Spinal cord (tissue), 10 donors: ENCODE results near the gene HCK. TPM values are rescaled to one million over a fixed set of nuclear protein-coding genes. Genes with fewer than 3 reads are reported as not detected.

ENCODE experiments used
- DNase-seq, 6 donors: peaks; one replicate each; pipeline versions ENCODE4 v3.0.0 to v3.0.0-alpha.2; 2013 to 2015; ENCODE audit warnings: low spot score in 6 of 6, low read depth in 4 of 6
- H3K27ac ChIP-seq: one replicate; pipeline ENCODE4 v1.5.1; 2013; ENCODE audit warnings: low read depth, low read length, control low read depth
- H3K27me3 ChIP-seq: one replicate; pipeline ENCODE4 v1.6.1; 2013; ENCODE audit warnings: low read length; ENCODE audit not compliant: control insufficient read depth, insufficient read depth
- H3K36me3 ChIP-seq: one replicate; pipeline ENCODE4 v1.6.1; 2013; ENCODE audit warnings: low read length; ENCODE audit not compliant: control insufficient read depth, insufficient read depth
- H3K4me1 ChIP-seq: one replicate; pipeline ENCODE4 v1.6.1; 2013; ENCODE audit warnings: low read length; ENCODE audit not compliant: control insufficient read depth, insufficient read depth
- H3K4me3 ChIP-seq: one replicate; pipeline ENCODE4 v1.5.1; 2013; ENCODE audit warnings: low read depth, low read length, control low read depth
- H3K9me3 ChIP-seq: one replicate; pipeline ENCODE4 v1.6.1; 2013; ENCODE audit warnings: low read length; ENCODE audit not compliant: control insufficient read depth, insufficient read depth
- WGBS: methylation state at CpG from one replicate; pipeline ENCODE4 v1.1.5; 2013; ENCODE audit warnings: missing lambda C conversion rate; ENCODE audit not compliant: insufficient coverage; 5-methylcytosine and 5-hydroxymethylcytosine counted together
- polyA plus RNA-seq, 2 donors: library from polyadenylated mRNA; unstranded; fragments of 120-200 nt; gene quantifications; one replicate each; pipeline ENCODE4 v1.2.1, GENCODE V29; 2013; ENCODE audit not compliant: insufficient read length in 2 of 2
- total RNA-seq, 2 donors: library from RNA; depleted of rRNA in 1 of 2; stranded (reverse); fragments of 120-200 nt in 1 of 2; fragments of >200 nt in 1 of 2; gene quantifications; one replicate each; pipeline versions ENCODE4 v1.2.3 to v1.2.4, GENCODE V29; 2013 to 2014
- donor health status: healthy.

Gene HCK
- total and polyA plus RNA-seq, 4 donors = 5.1 to 12.4 (median 8.0) TPM

DNA sequence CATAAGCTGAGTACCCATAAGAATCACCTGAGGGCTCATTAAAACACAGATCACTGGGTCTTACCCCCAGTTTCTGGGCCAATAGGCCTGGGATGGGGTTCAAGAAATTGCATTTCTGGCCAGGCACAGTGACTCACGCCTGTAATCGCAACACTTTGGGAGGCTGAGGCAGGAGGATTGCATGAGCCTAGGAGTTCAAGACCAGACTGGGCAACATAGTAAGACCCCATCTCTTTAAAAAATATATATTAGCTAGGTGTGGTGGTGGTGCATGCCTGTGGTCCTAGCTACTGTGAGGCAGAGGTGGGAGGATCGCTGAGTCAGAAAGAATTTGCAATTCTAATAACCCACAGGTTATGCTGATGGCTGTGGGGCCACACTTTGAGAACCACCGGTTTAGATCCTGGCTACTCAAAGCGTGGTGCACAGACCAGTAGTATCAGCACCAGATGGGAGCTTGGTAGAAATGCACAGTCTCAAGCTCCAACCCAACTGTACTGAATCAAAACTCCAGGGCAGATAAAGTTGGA lies 39.8 kb upstream of the HCK start:
- Histone ChIP-seq H3K9me3 (no peaks in the 10 kb centered on the region), H3K27ac (no peak overlapping the region), H3K27me3 (no peaks in the 10 kb centered on the region), H3K4me3 (no peak overlapping the region), H3K36me3 (peaks cover 3% of the 10 kb centered on the region), H3K4me1 (peaks cover 5% of the 10 kb centered on the region)
- DNase-seq = no peak
- WGBS = 81% methylated on average over 3 of the region's 5 CpGs

DNA sequence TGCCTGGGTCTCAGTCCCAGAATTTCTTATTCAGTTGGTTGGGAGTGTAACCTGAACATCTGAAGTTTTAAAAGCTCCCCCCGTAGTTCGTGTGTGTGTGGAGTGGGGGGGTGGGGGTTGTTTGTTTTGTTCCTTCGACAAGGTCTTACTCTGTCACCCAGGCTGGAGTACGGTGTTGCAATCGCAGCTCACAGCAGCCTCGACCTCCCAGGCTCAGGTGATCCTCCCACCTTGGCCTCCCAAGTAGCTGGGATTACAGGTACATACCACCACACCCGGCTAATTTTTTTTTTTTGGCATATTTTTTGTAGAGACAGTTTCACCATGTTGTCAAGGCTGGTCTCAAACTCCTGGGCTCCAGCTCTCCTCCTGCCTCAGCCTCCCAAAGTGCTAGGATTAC lies 38.7 kb upstream of the HCK start:
- Histone ChIP-seq H3K9me3 (no peaks in the 10 kb centered on the region), H3K27ac (no peak overlapping the region), H3K4me3 (no peak overlapping the region), H3K27me3 (no peaks in the 10 kb centered on the region), H3K36me3 (peaks cover 3% of the 10 kb centered on the region), H3K4me1 (peaks cover 3% of the 10 kb centered on the region)
- WGBS = 100% methylated on average over 1 of the region's 7 CpGs
- DNase-seq = no peak

DNA sequence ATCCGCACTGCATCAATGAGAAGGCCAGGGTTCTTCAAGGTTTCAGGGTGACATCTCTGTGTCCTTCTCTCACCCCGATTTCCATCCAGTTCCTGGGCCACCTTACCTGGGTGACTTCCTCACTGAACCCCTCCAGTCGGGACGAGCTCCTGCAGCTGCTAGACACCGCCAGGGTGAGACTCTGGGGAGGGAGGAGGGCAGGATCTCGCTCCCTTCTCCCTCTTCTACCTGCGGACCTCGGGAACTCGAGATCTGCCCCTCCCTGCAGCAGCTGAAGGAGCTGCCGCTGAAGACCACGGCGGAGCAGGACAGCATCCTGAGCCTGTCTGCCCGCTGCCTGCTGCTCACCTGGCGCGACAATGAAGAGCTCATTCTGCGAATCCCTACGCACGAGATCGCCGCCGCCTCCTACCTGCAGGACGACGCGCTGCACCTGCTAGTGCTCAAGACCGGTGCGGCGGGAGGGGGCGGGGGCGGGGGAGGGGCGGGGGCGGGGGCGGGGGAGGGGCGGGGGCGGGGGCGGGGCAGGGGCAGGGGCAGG lies 34.3 kb upstream of the HCK start:
- peaks cover 12% of the 10 kb centered on the region for H3K27me3 ChIP-seq
- no peaks in the 10 kb centered on the region for H3K9me3 ChIP-seq
- 13% methylated on average over 12 of the region's 35 CpGs for WGBS
- H3K36me3 ChIP-seq = peaks cover 3% of the 10 kb centered on the region
- no peak overlapping the region for H3K4me3 ChIP-seq
- H3K4me1 ChIP-seq = peaks cover 12% of the 10 kb centered on the region
- peak in 1 of 6 donors; percentile 89 for DNase-seq
- no peak overlapping the region for H3K27ac ChIP-seq

DNA sequence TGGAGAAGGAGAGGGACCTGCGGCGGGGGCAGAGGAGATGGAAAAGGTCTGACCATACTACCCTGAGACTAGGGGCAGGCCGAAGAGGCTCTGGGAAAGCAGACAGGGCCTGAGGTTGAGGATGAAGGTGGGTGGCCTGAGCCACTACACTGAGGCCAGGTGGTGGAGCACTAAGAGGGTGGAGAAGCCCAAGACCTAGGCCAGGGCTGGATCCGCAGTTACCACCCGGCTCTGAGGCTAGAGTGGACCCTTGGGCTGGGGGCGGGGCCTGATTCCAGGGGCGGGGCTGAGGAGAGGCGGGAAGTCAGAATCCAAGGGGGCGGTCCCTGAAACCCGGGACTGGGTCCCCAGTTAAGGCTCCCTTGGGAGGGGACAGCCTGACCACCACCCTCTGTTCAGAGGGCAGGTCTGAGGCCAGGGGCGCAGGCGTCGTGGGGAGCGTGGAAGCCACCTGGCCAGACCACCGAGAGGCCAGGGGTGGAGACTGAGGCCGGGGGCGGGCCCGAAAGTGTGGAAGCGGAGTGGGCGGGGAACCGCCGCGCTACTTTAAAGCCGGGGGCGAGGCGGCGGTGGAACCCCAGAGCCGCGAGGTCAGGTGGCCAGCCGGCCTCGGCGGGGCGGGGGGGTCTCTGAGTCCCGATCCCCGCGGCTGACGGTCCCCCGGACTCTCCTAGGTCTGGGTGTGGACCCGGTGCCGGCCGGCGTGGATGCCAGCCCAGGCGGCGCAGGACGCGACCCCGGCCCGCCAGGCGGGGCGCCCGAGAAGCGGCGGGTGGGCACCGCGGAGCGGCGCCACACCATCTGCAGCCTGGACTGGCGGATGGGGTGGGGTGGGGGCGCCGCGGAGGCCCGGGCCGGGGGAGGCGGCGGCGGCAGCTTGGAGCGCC lies 33.5 kb upstream of the HCK start:
- WGBS = under 1% methylated on average over 67 of the region's 67 CpGs
- no peaks in the 10 kb centered on the region for H3K9me3 ChIP-seq
- H3K36me3 ChIP-seq = peaks cover 3% of the 10 kb centered on the region
- peaks cover 12% of the 10 kb centered on the region for H3K27me3 ChIP-seq
- peak in 3 of 6 donors; percentile 22 to 83 (median 66) for DNase-seq
- peaks cover 12% of the 10 kb centered on the region for H3K4me1 ChIP-seq
- H3K27ac ChIP-seq = no peak overlapping the region
- H3K4me3 ChIP-seq = peak overlapping the region; percentile 45

DNA sequence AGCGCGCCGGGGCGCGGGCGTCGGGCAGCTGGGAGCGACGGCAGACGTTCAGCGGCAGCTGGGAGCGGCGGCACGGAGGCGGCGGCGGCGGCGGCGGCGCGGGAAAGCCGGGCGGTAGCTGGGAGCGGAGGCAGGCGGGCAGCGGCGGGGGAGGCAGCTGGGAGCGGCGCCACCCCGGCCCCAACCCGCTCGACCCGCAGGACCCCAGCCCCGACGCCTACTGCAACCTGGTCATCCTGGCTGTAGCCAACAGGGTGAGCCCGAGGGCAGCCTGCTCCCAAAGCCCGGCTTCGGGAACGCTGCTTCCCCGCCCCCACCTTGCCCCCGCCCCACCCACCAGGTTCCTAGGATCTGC lies 32.9 kb upstream of the HCK start:
- peaks cover 3% of the 10 kb centered on the region for H3K36me3 ChIP-seq
- H3K4me3 ChIP-seq = no peak overlapping the region
- no peaks in the 10 kb centered on the region for H3K9me3 ChIP-seq
- H3K27ac ChIP-seq = no peak overlapping the region
- peaks cover 12% of the 10 kb centered on the region for H3K4me1 ChIP-seq
- 0% methylated on average over 41 of the region's 42 CpGs for WGBS
- H3K27me3 ChIP-seq = peaks cover 12% of the 10 kb centered on the region
- DNase-seq = no peak

DNA sequence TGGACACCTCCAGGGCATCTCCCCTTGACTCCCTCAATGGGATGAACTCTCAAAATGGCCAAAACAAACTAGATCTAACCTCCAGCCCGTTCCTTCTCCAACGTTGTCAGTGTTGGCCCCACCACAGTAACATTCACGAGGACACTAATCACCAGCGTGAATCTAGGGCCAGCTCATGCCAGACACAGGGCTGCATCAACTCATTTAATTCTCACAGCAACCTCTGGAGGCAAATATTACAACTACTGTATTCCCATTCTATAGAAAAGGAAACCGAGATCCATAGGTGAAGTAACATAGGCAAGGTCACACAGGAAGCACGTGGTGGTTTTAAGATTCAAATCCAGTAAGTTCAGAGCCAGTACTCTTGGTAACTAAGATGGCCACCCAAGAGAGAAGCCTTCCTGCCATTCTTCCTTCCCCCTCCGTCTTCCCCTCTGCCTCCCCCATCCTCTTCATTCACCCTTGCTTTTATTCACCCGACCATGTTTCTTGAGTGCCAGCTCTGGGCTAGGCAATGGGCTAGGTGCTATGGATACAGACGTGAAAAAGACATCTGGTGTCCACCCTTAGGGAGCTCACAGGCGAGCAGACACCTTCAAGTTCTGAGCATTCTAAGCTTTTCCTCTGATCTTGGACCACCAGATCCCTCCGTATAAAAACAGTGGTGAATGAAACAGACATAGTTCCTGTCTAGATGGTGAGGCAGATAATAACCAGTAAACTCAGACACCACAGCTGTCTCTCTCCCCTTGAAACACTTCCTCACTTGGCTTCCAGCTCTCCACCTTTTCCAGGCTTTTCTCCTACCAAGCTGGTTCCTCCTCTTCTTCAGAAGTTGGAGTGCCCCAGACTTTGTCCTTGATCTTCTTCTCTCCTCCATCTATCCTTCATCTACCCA lies 32.2 kb upstream of the HCK start:
- peaks cover 12% of the 10 kb centered on the region for H3K4me1 ChIP-seq
- H3K4me3 ChIP-seq = no peak overlapping the region
- H3K27ac ChIP-seq = no peak overlapping the region
- no peak for DNase-seq
- 37% methylated on average over 8 of the region's 11 CpGs for WGBS
- H3K27me3 ChIP-seq = peaks cover 12% of the 10 kb centered on the region
- peaks cover 1% of the 10 kb centered on the region for H3K36me3 ChIP-seq
- H3K9me3 ChIP-seq = no peaks in the 10 kb centered on the region

DNA sequence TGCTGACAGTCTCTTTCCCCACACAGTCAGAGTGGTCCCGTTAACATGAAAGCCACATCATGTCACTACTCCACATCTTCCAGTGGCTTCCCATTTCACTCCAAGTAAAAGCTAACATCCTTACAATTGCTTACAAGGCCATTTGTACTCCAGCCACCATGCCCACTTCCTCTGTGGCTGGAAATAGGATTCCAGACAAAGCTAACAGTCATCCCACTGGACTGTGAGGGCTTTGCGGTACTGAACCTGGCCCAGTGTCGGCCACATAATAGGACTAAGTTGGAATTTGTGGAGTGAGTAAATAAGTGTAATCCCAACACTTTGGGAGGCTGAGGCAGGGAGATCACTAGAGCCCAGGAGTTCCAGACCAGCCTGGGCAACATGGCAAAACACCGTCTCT lies 31.0 kb upstream of the HCK start:
- 86% methylated on average over 2 of the region's 4 CpGs for WGBS
- DNase-seq = no peak
- no peaks in the 10 kb centered on the region for H3K36me3 ChIP-seq
- H3K27ac ChIP-seq = no peak overlapping the region
- no peak overlapping the region for H3K4me3 ChIP-seq
- peaks cover 12% of the 10 kb centered on the region for H3K27me3 ChIP-seq
- no peaks in the 10 kb centered on the region for H3K9me3 ChIP-seq
- H3K4me1 ChIP-seq = peaks cover 12% of the 10 kb centered on the region

DNA sequence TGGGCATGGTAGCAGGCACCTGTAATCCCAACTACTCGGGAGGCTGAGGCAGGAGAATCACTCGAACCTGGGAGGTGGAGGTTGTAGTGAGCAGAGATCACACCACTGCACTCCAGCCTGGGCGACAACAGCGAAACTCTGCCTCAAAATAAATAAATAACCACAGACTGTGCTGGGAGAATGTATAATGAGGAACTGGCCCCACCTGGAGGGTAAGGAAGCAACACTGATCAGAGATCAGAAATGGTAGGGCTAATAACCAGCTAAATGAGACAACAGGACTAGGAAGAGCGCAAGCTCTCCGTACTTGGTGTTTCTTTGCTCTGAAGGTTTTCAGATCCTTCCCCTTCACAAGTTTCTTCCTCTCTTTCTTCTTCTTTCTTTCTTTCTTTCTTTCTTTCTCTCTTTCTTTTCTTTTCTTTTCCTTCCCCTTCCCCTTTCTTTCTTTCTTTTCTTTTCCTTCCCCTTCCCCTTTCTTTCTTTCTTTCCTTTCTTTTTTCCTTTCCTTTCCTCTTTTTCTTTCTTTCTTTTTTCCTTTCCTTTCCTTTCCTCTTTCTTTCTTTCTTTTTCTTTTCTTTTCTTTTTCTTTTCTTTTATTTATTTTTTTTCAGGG lies 27.3 kb upstream of the HCK start:
- 95% methylated on average over 2 of the region's 6 CpGs for WGBS

DNA sequence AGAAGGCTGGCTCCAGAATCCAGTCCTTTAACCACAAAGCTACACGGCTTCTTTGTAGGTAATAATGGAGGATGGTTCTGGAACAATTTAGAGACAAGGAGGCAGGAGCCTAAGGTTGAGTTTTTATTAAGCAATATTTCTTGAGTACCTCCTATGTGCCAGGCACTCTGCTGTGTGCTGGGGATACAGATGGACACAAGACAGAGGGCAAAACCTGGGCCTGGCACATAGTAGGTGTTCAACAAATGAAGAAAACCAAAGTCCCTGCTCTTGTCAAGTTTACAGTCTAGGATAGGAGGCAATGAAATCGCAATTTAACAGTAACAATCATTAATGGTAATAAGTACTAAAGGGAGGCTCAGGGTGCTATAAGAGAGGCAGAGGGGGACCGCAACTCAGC lies 24.4 kb upstream of the HCK start:
- 88% methylated on average over 1 of the region's 3 CpGs for WGBS
- peaks cover 15% of the 10 kb centered on the region for H3K4me1 ChIP-seq
- no peak overlapping the region for H3K27ac ChIP-seq
- DNase-seq = no peak
- no peak overlapping the region for H3K4me3 ChIP-seq
- H3K27me3 ChIP-seq = peaks cover 5% of the 10 kb centered on the region
- H3K9me3 ChIP-seq = no peaks in the 10 kb centered on the region
- H3K36me3 ChIP-seq = peaks cover 3% of the 10 kb centered on the region

More for the DNA sequence above, 27.3 kb upstream of the HCK start:
- H3K4me3 ChIP-seq = no peak overlapping the region
- no peaks in the 10 kb centered on the region for H3K9me3 ChIP-seq
- DNase-seq = no peak
- H3K27me3 ChIP-seq = peaks cover 8% of the 10 kb centered on the region
- H3K27ac ChIP-seq = no peak overlapping the region
- H3K36me3 ChIP-seq = peaks cover 3% of the 10 kb centered on the region
- peaks cover 6% of the 10 kb centered on the region for H3K4me1 ChIP-seq
